ENCODE data around the gene FRMD3.

The FRMD3 gene

DNA sequence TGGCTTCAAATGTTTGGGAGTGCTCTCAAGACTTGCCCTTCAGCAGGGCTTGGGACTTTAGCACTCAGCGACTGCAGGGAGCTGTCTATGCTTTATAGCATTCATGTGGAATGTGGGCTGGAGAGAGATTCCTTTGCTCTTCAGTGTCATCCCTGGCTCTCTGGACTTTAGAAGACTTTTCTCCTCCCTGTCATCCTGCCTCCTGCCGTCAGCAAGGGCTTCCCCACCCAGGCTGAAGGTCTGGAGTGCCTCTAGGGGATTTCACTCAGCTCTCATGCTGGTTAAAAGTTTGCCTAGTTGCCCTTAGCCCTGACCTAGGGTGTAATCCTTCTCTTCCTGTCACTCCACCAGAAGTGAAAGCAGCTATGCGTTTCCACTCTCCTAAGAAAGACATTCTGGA is 210.9 kb downstream of the FRMD3 start:
- DNase-seq, result no peak

DNA sequence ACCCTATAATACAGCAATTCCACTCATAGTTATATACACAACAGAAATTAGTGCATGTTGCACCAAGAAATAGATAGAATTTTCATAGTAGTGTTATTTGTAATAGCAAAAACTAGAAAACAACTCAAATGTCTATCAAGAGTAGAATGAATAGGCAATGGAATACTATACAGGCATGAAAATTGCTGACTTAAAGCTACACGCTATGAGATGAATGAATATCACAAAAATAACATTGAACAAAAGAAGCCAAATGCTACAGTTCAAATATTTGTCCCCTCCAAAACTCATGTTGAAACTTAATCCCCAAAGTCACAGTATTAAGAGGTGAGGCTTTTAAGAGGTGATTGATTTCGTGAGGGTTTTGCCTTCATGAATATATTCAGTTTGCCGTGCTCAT is 215.1 kb downstream of the FRMD3 start:
- no peak for DNase-seq

DNA sequence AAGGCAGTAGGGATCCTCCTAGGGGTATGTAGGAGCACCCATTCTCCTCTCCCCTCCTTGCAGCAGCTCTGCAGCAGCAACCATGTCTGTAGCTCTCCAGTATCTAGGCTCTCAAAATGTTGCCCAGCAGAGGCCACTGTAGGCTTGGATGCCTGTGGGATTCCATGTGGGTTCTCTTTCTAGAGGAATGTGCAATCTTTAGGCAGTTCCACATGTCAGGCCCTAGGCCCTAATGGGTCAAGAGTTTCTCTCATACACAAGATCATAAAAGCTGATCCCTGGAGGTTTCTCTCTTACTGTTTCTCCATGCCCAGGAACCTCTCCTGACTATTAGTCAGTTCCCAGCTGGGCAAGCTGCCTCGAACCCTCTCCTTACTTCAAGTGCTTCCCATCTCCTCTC is 215.8 kb downstream of the FRMD3 start:
- no peak for DNase-seq

DNA sequence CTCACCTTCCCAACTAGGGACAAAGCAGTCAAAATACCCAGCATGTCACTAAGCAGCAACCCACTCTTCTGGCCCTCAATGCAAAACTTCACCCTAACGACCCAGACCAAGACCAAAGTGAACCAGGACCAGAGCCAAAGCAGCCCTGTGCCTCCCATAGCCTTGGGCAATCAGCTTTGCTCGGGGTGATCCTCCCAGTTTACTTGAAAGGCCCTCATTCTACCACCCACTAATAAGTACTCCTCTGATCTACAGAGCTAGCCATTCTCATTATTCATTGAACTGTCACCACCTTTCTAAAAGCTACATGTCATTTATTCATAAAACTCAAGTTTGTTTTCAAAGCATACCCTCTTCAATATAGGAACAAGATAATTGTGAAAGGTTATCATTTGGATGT is 221.0 kb downstream of the FRMD3 start:
- no peak for DNase-seq

DNA sequence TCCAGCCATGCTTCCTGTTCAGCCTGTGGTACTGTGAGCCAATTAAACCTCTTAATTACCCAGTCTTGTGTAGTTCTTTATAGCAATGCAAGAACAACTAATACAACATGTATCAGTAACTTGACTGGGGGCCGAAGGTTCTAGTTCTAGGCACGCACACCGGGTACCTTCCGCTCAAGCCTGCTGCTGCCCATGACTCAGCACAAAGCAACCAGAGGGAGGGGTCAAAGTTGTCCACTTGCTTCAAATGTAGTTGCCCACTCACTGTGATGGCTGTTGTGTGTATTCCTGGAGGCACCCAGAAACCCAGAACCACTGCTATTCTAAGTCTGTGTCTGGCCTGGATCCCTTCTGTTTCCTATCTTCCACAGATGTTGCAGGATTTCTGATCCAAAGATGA is 222.6 kb downstream of the FRMD3 start:
- no peak for DNase-seq

DNA sequence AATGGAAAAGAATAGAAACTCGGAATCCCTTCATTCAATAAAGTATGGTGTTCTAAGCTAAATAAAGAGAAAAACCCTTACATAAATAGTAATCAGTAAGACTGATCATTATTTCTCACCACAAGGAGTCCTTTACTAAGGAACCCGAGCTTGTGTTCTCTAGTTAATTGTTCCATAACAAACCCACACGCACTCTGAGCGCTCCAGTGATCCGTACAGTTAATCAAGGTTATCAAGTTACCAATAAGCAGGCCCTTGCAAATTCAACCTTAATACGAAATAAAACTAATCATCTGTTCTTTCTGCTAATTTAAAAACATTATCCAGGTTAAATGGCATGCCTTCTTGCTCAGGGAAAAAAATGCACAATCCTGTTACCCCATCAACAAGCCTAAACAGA is 224.4 kb downstream of the FRMD3 start:
- no peak for DNase-seq

DNA sequence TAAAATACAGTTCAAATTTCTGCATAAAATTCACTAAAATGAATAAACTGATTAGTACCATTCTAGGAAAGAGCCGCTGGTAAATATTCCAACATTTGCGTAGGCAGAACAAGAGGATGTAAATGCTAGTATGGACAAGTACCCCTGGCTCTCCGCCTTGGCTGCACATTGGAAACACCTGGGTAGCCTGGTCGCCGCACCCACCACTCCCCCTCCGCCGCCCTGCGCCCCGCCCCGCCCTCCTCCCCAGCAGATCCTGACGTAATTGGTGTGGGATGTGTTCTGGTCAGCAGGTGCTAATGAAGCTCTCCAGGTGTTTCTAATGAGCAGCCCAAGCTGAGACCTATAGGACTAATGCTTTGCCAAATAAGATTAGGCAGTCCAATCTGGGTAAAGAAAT is 225.7 kb downstream of the FRMD3 start:
- no peak for DNase-seq

DNA sequence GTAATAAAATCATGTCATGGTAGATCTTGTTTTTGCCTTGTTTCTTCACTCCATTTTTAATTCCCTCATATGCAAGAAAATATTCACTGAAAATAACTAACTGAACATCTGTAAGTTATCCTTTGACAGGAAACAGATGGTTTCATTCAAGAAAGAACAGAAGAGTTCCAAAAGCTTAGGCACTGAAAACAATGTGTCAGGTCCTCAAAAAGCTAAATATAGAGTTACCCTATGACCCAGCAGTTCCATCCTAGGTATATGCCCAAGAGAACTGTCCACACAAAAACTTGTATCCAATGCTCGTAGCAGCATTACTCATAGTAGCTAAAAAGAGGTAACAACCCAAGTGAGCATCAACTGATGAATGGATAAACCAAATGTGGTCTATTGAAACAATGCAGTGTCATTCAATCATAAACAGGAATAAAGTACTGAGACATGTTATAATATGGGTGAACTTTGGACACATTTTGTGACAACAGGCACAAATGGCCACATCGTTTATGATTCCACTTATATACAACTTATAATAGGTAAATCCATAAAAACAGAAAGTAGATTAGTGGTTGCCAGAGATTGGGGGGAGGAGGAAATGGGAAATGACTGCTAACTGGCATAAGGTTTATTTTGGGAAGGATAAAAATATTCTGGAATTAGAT is 231.0 kb downstream of the FRMD3 start:
- no peak for DNase-seq

DNA sequence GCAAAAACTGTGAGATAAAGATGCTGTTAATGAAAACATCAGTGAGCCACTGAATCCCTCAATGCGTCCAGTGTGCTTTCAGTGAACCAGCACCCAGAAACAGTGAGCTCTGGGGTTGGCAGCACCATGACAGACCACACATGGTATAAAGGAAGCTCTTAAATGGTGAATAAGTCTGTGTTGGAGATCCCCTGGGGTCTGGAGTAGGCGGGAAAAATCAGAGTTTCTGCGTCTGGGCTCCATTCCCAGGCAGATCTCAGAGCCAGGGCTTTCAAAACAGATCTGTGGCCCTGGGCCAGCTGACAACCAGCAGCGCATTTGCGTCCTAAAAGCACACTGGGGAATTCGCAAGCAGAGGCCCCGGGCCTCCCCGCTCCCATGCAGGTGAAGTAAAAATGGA is 233.5 kb downstream of the FRMD3 start:
- no peak for DNase-seq

DNA sequence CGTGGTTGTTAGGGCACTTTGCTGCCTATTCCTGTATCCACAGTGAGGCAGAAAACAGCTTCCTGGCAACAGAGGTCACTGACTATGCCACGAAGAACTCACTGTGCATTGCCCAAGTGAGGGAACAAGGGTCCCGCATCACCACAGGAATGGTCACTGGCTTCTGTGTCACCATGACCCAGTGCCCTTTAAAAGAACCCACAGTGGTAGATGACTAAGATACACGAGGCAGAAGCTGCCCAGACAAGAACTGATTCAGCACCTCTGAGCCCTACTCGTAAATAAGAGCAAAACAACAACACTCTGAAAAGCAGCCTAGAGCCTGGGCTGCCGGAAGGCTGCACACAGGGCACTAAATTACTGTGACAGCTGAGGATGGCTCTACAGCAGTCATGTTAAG is 238.6 kb downstream of the FRMD3 start:
- DNase-seq, result no peak

DNA sequence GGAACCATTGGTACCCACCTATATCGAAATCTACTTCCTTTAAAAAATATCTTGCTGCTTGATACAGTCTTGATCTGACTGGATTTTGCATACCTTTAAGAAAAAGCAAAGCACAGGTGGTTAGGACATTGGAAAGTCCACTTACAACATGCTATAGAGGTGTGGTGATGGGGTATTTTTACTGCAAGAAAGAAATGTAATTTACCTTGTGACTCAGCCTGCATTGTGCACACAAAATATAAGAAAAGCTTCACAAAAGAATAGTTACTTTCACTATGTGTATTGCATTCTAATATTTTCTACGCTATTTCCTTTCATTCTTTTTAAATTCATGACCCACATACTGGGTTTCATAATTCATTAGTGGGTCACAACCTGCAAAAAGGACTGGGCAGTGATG is 239.1 kb downstream of the FRMD3 start:
- no peak for DNase-seq

DNA sequence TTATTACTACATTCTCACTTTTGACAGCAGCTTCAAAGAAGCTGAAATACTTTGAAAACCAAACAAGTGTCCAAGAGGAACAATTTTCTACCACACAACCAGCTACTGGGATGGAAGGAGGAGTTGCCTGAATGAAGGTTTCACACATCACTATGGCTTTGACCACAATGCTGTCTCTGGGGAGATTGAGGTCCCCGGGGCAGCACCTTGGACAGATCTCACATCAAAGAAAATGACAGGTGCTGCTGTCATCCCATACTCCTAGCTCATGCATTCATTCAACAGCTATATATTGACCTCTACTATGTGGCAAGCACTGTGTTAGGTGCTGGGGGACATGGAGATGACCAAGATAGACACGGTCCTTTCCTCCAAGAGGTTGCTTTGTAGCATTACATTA is 242.1 kb downstream of the FRMD3 start:
- no peak for DNase-seq

DNA sequence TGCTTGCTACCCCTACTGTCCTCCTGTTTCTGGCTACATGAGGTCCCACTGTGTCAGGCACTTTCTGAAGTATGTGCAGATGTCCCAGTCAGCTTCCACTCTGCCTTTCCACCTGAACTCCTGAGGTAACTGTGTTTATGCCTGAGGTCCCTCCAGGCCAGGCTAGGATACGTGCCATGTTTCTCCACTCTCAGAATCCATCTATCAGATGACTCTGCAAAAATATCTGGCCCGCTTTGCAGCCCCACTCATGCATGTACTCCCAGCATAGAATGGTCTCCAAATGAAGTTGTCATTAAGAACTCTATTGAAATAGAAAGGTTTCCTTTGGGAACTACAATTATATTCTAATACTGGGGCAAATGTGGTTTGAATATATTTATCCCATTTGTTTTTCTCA is 243.4 kb downstream of the FRMD3 start:
- DNase-seq, result no peak

DNA sequence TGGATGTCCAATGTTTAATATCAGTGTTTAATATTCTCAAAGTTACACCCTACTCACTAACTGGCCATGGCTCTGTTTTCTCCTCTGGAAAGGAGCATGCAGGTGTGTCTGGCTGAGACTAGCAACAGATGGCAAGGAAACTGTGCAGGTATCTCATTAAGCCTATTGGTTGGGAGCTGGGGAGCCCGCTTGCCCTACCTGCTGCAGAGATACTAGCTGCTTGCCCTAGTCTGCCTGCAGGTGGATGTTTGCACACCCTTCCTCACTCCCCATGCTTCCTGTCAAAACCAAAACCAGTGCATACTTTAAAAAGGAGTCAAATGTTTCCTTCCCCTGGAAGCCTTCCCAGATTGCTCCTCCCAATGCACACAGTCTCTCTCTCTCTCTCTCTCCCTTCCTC is 247.0 kb downstream of the FRMD3 start:
- DNase-seq, result no peak

DNA sequence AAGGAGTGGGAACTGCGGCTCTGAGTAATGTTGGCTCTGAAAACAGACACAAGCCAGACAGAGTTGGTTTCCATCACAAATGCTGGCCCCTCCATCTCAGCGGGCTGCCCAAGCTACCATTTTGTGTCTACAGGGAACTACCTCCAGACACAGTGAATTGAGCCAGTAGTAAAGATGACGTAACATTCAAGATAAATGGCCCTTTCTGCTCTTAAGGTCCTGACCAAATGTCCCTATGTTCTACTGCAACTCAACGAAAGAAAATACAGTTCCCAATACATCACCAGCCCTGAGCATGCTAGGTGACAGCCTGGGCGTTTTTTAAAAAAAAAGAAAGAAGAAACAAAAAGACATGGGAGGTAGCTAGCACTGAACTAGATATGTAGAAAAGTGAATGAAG is 247.5 kb downstream of the FRMD3 start:
- no peak for DNase-seq

DNA sequence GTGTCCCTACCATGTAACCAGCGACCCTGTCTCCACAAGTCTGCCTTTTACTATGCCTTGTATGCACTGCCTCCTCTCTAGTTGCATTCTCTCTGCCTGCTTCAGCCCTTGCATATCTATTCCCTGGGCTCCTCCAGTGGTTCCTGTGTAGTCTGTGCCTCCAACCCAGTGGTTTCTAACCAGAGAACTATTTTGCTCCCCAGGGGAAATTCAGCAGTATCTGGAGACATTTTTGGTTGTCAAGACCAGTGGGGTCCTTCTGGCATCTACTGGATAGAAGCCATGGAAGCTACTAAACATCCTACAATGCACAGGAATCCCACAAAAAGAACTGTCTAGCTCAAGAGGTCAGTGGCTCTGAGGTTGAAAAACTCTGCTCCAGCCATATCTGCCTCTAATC is 251.2 kb downstream of the FRMD3 start:
- DNase-seq, result no peak

DNA sequence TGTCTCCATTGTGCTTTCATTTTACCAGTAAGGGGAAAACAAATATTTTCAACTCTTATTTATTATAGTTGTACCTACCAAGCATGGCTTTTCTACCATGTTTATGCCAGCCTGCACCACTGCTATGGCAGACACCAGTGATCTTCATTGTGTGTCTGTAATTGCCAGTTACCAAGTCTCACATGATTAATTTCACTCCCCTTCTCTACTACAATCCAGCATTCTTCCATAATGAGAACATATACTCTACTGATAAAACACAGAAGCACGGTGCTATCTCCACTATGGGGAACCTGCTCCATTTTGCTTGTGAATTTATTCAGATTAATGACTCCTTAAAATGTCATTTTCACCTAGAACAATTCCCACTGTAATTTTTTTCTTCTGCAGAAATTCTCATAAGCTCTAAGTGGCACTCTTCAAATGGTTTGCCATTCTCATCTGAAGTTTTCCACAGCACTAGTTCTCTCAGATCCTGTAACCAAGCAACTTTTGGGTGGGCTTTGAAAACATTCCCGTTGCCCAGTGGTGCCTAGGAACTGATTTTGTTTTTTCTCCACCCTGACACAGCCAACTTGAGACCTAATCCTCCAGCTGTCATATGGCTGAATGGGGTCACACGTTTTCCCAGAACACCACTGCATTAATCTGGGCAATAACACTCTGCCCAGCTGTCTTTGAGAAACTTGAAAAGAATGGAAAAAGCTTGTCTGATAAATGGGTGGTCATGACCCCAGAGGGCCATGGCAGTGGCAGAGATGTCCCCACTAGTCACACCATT is 252.6 kb downstream of the FRMD3 start:
- no peak for DNase-seq

DNA sequence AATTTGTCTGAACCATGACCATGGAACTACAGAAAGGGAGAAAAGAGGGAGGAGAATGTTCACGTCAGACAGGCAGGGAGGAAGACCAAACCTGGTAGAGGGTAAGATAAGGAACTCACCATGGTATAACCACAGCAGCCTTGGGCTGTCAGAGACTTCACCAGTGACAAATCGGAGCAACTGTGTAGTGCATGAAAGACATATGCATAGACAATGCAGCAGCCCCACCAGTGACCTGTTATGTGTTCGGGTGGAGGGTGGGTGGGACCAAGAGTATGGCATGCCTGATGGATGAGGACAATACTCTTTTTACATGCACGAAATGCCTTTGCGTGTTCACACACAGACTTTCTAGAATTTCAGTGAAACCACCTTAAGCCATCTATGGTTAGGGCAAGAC is 253.5 kb downstream of the FRMD3 start:
- DNase-seq, result no peak

DNA sequence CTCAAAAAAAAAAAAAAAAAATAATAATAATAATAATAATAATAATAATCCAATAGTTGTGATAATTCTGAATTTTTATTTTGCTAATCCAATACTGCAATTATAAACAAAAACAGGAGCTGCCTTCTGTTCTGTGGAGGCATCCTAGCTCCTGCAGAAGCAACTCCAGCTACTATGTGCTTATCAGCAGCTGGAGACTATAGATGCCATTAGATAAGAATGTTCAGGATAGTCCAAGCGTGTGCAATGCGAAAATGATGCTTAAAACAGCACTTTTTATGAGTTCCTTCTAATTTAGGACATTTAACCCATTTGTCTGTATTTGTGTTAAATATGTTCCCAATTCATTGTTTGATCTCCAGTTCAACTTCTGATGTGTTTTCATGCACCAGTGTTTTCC is 254.7 kb downstream of the FRMD3 start:
- no peak for DNase-seq

DNA sequence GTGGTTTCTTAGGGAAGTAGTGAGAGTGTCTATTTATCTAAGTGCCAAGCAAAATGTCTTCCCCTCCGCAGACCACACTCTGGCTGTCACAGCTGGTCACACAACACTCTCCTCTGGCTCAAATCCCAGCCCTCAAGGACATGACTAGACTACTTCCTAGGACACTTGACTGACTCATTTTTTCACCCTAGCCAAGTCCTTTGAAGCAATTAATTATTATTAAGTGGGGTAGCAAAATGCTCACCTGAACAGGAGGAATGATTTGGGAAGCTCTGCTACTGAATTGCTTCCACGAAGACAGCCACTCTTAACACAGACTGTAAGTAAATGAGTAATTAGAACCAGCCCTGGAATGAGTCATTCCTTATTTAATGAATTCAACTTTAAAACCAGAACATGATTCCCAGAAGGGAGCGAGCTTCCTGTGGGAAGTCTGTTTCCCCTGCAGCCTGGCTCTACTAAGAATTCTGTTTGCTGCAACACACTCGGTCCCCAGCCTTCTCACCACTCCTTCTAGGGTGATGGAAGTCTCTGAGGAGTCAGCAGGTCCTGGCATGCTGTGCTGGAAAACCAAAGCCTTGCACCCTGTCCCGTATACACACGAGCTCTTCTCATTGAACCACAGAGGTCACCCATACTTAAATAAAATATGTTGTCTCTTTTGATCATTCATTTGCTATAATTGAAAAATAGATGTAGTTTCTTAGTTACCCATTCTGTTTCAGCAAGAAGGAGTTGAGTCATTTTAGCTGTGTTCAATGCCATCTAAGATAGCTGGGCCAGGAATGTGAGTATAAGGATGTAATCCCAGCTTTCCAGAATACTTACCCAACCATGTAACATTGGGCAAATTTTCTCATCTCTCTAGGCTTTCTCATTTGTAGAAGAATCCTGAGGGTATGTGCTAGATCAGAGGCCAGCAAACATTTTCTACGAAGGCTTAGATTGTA is 256.6 kb downstream of the FRMD3 start:
- DNase-seq, result no peak

DNA sequence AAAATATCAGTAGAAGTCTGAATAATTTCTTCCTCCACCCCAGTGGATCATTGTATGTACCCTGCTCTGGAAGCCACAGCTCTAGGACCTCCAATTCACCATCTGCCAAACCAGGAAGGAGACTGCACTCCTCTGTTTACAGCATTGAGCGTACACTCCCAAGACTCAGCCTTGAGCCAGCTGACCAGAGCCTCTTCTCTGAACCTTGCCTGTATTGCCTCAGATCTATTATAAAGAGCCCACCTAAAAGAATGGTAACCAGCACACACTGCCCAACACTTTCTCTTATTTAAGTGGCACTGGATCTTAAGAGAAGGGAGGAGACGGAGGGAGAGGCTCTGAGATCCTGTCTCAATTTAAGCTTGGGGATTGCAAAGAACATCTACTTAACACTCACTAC is 257.4 kb downstream of the FRMD3 start:
- no peak for DNase-seq

DNA sequence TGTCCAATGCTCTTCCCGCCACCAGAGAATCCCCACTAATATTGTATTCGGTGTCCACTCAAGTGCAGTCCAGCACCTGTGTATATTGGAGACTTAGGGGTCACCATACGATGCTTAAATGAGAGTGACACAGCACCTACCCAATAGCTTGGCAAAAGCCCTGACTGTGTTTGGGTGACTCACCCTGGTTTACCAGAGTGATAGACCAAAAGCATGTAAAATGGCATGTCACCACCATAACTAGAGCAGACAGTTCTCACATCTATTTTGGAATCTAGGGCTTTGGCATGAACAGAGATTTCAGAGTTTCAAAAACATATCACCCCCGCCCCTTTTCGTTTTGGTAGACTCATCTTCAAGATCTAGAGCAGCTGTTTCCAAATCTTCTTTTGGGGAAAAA is 257.9 kb downstream of the FRMD3 start:
- DNase-seq, result no peak

DNA sequence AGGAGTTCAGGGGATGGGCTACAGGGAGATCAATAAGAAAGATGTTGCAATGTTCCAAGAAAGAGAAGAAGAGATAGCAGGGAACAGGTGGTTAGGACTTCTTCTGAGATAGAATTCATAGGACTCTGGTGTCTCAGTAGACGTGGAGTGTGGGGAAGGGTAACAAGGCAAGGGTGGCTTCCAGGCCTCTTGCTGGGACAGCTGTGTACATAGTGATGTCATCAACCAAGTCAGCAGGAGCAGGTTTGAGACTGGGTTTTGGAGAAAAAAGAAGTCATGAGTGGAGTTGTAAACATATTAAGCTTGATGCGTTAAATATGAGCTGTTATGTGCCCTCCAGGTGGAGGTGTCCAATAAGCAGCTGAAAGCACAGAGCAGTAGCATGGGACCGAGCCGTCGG is 263.4 kb downstream of the FRMD3 start:
- DNase-seq, result no peak

DNA sequence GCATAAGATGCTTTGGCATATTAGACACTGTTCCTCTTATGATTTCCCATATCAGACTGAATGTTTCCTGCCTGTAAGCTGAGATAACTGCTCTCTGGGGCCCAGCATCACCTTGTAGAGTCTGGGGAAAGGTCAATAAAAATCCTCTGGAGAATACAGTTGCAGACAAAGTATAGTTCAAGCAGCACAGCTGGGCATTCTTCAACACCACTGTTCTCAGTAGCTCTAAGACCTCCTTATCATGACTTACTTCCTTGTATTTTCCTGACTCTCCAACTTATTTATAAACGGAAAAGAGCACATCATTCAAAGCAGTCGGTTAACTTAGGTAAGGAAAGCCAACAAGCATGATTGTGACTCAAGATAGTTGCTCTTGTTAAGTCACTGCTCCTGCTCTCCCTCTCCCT is 266.5 kb downstream of the FRMD3 start:
- DNase-seq, result no peak

Data from activated CD8-positive, alpha-beta memory T cell treated with anti-CD3 and anti-CD28 coated beads, Interleukin-2, amount 50 U/mL, for 48 hours (primary cell).